Measurements from ENCODE around the gene ABI3BP. TPM values are rescaled to one million over a fixed set of nuclear protein-coding genes. Genes with fewer than 3 reads are reported as not detected.

The ABI3BP gene
- polyA plus RNA-seq, 1 of the 3 experiments (the other 2 are of a cell fraction): 8.4 TPM

DNA sequence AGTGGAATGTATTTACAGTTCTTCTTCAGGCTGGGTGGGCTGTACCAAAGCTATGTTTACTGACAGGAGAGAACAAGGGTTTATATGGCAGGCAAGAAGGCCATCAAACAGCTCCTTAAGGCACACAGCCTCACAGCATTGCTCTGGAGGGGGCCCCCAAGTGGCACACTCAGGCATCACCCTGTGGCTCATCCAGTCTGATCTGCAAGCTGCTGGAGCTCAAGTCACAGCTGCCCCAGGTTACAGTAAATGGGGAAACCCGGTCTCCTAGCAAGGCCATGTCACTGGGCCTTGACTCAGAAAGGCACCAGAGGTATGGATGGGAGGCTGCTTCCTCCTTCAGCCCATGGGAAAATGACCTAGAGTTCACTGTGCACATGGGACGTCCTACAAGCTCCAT lies 216.5 kb downstream of the ABI3BP start:
- CTCF ChIA-PET: no interaction called here
- TF ChIP-seq, protein P1, sequence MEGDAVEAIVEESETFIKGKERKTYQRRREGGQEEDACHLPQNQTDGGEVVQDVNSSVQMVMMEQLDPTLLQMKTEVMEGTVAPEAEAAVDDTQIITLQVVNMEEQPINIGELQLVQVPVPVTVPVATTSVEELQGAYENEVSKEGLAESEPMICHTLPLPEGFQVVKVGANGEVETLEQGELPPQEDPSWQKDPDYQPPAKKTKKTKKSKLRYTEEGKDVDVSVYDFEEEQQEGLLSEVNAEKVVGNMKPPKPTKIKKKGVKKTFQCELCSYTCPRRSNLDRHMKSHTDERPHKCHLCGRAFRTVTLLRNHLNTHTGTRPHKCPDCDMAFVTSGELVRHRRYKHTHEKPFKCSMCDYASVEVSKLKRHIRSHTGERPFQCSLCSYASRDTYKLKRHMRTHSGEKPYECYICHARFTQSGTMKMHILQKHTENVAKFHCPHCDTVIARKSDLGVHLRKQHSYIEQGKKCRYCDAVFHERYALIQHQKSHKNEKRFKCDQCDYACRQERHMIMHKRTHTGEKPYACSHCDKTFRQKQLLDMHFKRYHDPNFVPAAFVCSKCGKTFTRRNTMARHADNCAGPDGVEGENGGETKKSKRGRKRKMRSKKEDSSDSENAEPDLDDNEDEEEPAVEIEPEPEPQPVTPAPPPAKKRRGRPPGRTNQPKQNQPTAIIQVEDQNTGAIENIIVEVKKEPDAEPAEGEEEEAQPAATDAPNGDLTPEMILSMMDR (IDR thresholded peaks at IDR 0.05): peak; percentile 14; the same call in 1 of the 2 replicates
- TF ChIP-seq RXRA (IDR thresholded peaks at IDR 0.05; ENCODE audit: borderline replicate concordance, low read depth): no peak
- POLR2A ChIA-PET: no interaction called here

DNA sequence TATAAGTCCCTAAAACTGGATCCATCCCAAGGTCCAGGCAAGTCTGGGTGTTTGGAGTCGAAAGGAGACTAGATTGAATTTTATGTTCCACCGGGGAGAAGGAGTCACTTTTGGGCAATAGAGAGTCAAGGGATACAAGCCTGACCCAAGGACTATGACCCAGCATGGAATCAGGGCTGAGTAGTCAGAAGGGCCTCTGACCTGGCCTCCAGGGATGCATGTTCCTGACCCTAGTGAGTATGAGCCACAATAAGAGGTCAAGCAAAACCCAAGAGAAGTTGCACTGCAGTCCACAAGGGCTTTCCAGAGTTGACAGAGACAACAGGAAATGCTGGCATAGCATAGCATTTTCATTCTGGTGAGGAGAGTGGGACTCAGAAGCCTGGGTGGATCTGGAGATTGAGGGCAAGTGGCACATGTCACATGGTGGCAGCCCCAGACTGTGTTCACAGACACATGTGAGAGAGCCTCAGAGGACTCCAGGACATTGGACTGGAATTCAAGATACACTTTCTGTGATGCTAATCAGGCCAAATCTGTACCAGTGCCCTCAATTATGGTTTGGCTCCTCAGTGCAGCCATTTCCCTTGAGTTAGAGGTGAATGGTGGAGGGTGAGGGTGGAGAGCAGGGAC lies 217.0 kb downstream of the ABI3BP start:
- H2AFZ ChIP-seq (ENCODE audit: low read depth): no peak overlapping the region
- no peak overlapping the region for H3K4me3 ChIP-seq (ENCODE audit: low read depth in 2 of 2, low read length in 1 of 2)
- no peak overlapping the region for H3K4me2 ChIP-seq
- no peaks in the 10 kb centered on the region for H3K27me3 ChIP-seq (ENCODE audit: insufficient read depth)
- ChIA-PET POLR2A (no interaction called here), CTCF (no interaction called here)
- no peaks in the 10 kb centered on the region for H3K4me1 ChIP-seq (ENCODE audit: control insufficient read depth in 1 of 2, insufficient read depth in 2 of 2, low read depth in 1 of 2, low read length in 1 of 2)
- H3K9me2 ChIP-seq: no peaks in the 10 kb centered on the region
- no peaks in the 10 kb centered on the region for H4K20me1 ChIP-seq (ENCODE audit: insufficient read depth)
- no peaks in the 10 kb centered on the region for H3K36me3 ChIP-seq (replicated peaks in 1 of 2; ENCODE audit: control insufficient read depth in 1 of 2, insufficient read depth in 2 of 2, low read length in 1 of 2)
- H3K9ac ChIP-seq: no peak overlapping the region
- H3K79me2 ChIP-seq (ENCODE audit: insufficient read depth): no peaks in the 10 kb centered on the region
- H3K27ac ChIP-seq (ENCODE audit: low read depth in 2 of 2, low read length in 1 of 2): no peak overlapping the region
- DNase-seq: no peak
- TF ChIP-seq, protein P2, sequence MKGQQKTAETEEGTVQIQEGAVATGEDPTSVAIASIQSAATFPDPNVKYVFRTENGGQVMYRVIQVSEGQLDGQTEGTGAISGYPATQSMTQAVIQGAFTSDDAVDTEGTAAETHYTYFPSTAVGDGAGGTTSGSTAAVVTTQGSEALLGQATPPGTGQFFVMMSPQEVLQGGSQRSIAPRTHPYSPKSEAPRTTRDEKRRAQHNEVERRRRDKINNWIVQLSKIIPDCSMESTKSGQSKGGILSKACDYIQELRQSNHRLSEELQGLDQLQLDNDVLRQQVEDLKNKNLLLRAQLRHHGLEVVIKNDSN (IDR thresholded peaks at IDR 0.05; ENCODE audit: borderline replicate concordance, low read depth): no peak
- TF ChIP-seq, protein P3, sequence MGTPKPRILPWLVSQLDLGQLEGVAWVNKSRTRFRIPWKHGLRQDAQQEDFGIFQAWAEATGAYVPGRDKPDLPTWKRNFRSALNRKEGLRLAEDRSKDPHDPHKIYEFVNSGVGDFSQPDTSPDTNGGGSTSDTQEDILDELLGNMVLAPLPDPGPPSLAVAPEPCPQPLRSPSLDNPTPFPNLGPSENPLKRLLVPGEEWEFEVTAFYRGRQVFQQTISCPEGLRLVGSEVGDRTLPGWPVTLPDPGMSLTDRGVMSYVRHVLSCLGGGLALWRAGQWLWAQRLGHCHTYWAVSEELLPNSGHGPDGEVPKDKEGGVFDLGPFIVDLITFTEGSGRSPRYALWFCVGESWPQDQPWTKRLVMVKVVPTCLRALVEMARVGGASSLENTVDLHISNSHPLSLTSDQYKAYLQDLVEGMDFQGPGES (IDR thresholded peaks at IDR 0.05; ENCODE audit: low read depth, low read length): no peak
- TF ChIP-seq, protein P4, sequence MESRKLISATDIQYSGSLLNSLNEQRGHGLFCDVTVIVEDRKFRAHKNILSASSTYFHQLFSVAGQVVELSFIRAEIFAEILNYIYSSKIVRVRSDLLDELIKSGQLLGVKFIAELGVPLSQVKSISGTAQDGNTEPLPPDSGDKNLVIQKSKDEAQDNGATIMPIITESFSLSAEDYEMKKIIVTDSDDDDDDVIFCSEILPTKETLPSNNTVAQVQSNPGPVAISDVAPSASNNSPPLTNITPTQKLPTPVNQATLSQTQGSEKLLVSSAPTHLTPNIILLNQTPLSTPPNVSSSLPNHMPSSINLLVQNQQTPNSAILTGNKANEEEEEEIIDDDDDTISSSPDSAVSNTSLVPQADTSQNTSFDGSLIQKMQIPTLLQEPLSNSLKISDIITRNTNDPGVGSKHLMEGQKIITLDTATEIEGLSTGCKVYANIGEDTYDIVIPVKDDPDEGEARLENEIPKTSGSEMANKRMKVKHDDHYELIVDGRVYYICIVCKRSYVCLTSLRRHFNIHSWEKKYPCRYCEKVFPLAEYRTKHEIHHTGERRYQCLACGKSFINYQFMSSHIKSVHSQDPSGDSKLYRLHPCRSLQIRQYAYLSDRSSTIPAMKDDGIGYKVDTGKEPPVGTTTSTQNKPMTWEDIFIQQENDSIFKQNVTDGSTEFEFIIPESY (IDR thresholded peaks at IDR 0.05; ENCODE audit: borderline replicate concordance, low read depth): no peak
- TF ChIP-seq, protein P5, sequence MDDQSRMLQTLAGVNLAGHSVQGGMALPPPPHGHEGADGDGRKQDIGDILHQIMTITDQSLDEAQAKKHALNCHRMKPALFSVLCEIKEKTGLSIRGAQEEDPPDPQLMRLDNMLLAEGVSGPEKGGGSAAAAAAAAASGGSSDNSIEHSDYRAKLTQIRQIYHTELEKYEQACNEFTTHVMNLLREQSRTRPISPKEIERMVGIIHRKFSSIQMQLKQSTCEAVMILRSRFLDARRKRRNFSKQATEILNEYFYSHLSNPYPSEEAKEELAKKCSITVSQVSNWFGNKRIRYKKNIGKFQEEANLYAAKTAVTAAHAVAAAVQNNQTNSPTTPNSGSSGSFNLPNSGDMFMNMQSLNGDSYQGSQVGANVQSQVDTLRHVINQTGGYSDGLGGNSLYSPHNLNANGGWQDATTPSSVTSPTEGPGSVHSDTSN (IDR thresholded peaks at IDR 0.05): no peak
- TF ChIP-seq EP300 (IDR thresholded peaks at IDR 0.05; ENCODE audit: borderline replicate concordance in 1 of 2, low read depth in 1 of 2, low read length in 1 of 2) (no peak), YY1 (IDR thresholded peaks at IDR 0.05; ENCODE audit: low read depth) (no peak), JUND (IDR thresholded peaks at IDR 0.05) (no peak)
- TF ChIP-seq, protein P6, sequence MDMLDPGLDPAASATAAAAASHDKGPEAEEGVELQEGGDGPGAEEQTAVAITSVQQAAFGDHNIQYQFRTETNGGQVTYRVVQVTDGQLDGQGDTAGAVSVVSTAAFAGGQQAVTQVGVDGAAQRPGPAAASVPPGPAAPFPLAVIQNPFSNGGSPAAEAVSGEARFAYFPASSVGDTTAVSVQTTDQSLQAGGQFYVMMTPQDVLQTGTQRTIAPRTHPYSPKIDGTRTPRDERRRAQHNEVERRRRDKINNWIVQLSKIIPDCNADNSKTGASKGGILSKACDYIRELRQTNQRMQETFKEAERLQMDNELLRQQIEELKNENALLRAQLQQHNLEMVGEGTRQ (IDR thresholded peaks at IDR 0.05; ENCODE audit: borderline replicate concordance, low read depth, low read length): no peak
- TF ChIP-seq, protein P7, sequence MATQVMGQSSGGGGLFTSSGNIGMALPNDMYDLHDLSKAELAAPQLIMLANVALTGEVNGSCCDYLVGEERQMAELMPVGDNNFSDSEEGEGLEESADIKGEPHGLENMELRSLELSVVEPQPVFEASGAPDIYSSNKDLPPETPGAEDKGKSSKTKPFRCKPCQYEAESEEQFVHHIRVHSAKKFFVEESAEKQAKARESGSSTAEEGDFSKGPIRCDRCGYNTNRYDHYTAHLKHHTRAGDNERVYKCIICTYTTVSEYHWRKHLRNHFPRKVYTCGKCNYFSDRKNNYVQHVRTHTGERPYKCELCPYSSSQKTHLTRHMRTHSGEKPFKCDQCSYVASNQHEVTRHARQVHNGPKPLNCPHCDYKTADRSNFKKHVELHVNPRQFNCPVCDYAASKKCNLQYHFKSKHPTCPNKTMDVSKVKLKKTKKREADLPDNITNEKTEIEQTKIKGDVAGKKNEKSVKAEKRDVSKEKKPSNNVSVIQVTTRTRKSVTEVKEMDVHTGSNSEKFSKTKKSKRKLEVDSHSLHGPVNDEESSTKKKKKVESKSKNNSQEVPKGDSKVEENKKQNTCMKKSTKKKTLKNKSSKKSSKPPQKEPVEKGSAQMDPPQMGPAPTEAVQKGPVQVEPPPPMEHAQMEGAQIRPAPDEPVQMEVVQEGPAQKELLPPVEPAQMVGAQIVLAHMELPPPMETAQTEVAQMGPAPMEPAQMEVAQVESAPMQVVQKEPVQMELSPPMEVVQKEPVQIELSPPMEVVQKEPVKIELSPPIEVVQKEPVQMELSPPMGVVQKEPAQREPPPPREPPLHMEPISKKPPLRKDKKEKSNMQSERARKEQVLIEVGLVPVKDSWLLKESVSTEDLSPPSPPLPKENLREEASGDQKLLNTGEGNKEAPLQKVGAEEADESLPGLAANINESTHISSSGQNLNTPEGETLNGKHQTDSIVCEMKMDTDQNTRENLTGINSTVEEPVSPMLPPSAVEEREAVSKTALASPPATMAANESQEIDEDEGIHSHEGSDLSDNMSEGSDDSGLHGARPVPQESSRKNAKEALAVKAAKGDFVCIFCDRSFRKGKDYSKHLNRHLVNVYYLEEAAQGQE (IDR thresholded peaks at IDR 0.05; ENCODE audit: low read depth, low read length): no peak
- WGBS (ENCODE audit: low lambda C conversion rate): 94% methylated on average over 2 of the region's 2 CpGs
- H3F3A ChIP-seq (replicated peaks; ENCODE audit: insufficient read depth): no peaks in the 10 kb centered on the region
- no peaks in the 10 kb centered on the region for H3K9me3 ChIP-seq

More for the DNA sequence above, 216.5 kb downstream of the ABI3BP start:
- 47% methylated on average over 2 of the region's 2 CpGs for WGBS (ENCODE audit: low lambda C conversion rate)
- Histone ChIP-seq H3K4me3 (ENCODE audit: low read depth in 2 of 2, low read length in 1 of 2) (no peak overlapping the region), H3K9me2 (no peaks in the 10 kb centered on the region), H3K36me3 (replicated peaks in 1 of 2; ENCODE audit: control insufficient read depth in 1 of 2, insufficient read depth in 2 of 2, low read length in 1 of 2) (no peaks in the 10 kb centered on the region), H3K4me1 (ENCODE audit: control insufficient read depth in 1 of 2, insufficient read depth in 2 of 2, low read depth in 1 of 2, low read length in 1 of 2) (no peaks in the 10 kb centered on the region), H3K79me2 (ENCODE audit: insufficient read depth) (no peaks in the 10 kb centered on the region), H3K27ac (ENCODE audit: low read depth in 2 of 2, low read length in 1 of 2) (no peak overlapping the region), H4K20me1 (ENCODE audit: insufficient read depth) (no peaks in the 10 kb centered on the region), H3F3A (replicated peaks; ENCODE audit: insufficient read depth) (no peaks in the 10 kb centered on the region), H3K9ac (no peak overlapping the region), H2AFZ (ENCODE audit: low read depth) (no peak overlapping the region), H3K4me2 (no peak overlapping the region), H3K27me3 (ENCODE audit: insufficient read depth) (no peaks in the 10 kb centered on the region), H3K9me3 (no peaks in the 10 kb centered on the region)
- no peak for DNase-seq
